Measurements from ENCODE around the gene SESTD1.

SESTD1 gene

DNA sequence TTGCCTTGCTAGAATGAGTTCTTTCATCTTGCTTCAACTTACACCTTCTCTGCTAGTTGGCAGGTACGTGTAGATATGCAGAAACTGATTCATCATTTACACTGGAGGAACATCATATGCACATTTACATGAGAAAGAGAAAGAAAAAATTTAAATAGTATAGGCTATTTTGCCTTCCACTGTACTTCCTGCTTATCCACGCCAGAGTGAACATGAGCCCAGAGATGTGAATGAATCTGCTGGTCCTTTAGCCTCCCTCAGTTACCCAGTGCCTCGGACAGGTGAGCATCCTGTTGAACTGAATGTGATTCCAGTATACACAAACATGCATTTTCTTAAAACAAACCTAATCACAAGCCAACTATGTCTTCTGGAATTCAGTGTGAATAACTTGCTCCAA lies 83.6 kb downstream of the SESTD1 start:
- no peak for DNase-seq

DNA sequence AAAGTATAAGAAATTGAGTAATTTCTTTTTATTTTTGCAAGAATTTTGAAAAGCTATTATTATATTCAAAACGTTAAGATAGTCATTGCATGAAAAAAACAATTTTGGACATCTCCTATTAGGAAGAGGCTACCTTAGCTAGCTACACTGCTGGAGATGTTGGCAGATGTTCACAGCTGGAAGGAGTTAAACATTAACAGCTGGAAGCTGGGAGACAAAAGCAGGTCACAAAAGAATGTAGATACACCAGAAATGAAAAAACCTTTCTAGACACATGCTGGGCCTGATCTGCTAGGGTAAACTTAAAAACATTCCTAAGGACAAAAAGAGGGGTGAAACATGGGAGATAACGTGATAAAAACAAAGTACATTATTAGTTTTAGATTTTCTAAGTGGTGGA lies 84.4 kb downstream of the SESTD1 start:
- DNase-seq = no peak

DNA sequence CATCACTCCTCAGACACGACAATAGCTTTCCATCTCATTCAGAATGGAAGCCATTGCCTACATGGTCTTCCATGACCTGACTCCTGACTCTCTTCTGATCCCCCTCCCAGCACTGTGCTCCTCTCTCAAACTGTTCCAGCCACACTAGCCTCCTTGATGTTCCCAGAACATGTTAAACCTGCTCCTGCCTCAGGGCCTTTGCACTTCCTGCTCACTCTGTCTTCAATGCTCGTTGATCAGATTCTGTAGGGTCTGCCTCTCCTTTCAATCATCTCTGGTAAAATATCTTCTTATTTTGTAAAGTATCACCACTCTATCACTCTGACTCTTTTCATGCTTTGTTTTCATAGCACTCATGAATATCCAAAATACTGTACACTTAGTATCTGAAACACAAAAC lies 84.9 kb downstream of the SESTD1 start:
- no peak for DNase-seq

DNA sequence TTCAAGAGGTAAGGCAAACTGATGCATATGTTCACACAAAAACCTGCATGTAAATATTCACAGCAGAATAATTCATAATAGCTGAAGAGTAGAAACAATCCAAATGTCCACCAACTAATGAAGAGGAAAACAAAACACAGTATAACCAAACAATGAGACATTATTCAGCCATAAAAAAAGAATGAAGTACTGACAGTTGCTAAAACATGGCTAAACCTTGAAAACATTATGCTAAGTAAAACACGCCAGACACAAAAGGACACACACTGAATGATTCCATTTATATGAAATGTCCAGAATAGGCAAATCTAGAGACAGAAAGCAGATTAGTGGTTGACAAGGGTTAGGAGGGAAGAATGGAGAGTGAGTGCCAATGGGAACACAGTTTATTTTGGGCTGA lies 86.9 kb downstream of the SESTD1 start:
- DNase-seq = no peak

DNA sequence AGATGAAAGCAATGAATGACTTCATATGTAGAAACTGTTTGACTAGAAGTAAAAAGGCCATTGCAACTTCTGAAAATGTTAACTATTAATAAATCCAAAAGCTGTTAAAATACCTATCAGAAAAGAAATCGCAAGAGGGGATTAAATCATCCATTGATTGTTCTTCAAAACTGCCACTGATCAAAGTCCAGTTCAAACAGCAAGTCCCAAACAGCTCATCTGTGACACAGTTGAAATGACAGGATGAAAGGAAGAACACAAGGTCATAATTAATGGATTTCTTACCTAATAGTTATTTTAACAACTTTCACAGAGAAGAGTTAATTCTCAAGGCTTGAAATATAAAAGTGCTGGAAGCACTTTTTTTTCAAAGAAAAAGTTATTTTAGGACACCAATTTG lies 90.4 kb downstream of the SESTD1 start:
- DNase-seq = no peak

DNA sequence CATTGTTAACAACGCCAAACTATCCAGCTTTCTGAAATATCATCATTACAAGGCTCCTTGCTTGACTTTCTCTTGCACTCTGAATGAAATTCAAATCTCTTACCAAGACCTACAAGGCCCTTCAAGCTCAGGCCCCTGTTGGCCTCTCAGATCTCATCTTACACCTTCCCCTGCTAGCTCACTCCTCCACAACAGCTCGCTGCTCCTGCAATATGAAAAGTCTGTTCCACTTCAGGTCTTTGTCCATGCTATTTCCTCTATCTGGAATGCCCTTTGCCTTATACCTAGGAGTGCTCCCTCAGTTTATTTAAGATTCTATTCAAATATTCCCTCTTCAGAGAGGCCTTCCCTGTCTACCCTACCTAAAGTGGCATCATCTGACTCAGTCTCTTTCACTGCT lies 91.7 kb downstream of the SESTD1 start:
- no peak for DNase-seq

DNA sequence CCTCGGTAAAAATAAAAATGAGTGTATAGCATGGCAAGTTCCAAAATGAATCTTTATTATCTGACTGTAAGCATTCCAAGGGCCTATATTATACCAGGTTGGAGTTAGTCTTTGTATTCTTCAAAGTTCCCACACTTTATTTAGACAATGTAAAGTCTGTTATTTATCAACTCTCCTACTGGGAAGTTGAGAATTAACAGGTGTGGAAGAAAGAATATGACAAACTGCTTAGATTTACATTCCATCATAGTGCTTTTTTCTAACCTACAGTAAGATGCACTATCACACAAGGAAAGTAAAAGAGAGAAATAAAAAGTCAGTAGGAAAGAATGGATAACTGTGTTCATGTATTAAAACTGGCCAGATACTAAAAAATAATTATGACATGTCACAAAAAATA lies 93.3 kb downstream of the SESTD1 start:
- no peak for DNase-seq

DNA sequence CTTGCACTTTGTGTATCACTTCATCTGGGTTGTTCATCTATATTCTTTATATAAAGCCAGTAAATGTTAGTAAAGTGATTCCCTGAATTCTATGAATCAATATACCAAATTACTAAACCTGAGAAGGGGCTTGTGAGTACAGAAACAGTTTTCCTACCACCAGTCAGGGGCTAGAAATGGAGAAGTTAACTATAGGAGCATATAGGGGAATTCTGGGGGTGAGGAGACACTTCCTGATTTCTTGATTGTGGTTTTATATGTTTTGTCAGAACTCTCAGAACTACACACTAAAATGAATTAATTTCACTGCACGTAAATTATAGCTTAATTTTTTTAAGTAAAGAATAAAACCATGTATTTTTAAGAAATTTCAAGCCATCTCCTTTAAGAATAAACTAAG lies 93.7 kb downstream of the SESTD1 start:
- no peak for DNase-seq

DNA sequence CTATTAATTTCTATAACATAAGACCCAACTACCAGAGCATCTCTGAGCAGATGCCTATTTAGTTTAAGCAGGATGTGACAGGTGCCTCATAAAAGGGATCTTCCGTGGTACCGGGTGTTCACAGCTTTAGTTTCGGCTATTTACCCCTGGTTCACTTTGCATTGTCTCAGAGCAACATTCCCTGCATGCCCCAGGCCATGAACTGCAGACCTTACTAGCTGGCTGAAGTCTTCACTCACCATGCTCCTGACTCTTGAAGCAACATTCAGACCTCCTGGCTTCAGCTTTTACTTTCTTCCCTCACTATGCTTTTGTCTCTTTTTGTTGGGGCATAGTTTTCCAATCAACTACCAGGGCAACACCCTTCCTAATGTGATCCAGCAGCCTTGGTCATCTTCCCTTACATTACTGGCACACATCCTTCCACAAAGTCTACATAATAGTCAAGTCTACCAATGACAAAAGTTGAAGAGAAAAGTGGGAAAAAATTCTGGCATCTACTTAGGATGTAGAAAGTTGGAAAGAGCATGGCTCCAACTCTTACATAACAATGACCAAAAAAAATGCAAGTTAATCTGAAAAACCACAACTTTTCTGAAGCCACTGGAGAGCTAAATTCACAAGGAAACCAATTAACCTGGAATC lies 99.2 kb downstream of the SESTD1 start:
- no peak for DNase-seq

DNA sequence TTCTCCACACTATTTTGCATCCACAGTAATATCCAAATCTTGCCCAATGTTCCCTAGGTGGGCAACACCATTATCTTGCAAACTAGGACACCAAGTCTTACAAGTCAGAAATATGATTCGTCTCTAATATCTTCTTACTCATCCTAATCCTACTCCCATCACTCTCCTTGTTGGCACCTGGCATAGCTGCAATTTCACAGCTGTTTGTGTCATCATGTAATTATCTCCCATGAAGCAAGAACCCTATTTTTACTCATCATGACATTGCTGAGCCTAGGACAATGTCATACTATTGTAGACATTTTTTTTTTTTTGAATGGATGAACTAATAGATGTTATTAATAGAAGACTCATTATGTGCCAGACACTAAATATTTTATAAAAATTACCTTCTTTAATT lies 123.4 kb downstream of the SESTD1 start:
- DNase-seq = no peak

DNA sequence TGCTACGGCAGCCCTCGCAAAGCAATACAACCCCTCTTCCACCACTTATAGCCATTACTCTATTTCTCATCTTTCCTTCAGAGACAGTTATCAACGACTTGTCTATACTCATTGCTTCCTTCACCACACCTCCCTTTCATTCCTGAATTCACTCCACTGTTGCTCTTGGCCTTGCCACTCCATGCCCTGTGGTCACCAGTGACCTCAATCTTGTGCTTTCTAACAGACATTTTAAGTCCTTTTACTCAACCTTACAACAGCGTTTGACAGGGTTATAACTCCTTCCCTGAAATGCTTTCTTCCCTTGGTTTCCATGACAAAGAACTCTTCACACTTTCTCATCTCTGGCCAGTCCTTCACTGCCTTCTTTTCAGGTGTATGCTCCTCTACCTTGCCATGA lies 124.1 kb downstream of the SESTD1 start:
- no peak for DNase-seq

DNA sequence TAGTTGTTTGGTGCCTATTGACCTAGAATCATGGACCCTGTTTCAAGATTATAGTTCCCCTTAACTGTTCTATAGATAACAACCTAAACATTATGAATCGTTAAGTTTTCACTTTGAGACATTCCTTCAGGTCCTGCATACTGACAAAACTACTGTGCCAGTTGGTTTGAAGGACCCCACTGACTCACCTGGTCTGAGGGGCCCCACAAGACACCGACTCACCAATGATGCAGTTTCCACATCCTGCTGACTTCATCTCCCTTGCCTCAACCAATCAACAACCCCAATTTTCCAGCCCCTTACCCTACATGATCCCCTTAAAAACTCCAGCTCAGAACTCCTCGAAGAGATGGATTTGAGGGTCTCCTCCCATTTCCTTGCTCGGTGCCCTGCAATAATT lies 125.1 kb downstream of the SESTD1 start:
- peak in 1 of 2 donors; percentile 5 for DNase-seq

DNA sequence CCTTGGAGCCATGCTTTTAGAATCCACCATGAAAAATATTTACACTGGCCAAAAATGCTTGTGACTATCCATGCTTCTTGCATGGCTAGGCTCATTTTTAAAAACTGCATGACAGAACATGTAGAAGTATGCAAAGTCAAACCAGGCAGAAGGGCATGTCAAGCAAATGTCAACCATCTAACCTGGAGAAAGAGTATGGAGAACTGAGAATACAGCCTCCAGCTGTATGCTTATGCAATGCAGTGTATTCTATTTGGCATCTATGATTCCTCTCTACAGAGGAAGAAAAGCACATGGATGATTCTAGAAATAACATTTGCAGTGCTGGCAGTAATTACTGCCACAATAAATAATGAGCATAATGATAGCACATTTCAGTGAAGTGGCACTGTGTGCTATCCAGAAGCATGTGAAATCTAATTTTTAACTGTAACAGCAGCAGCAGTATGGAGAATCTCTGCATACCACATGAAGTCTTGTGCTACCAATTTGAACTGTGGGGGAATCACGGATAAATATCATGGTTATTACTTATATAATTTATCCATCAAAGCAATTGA lies 127.4 kb downstream of the SESTD1 start:
- DNase-seq = no peak

DNA sequence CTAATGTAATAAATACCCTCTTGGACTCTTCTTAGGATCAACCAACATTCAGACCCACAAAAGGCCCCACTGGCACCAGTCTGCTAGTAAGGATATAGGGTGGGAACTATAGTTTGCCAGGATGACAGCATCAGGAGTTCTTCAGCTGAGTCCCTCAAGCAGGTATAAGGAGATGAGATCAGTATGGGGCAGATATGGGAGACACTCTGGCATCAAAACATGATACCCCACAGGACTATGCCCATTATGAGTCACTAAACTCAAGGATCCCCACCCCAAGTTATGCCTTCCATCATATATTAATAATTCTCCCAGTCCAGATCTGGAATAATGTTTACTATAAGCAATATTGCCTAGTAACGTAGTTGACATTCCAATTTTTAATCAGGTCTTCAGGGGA lies 131.6 kb downstream of the SESTD1 start:
- DNase-seq = no peak

DNA sequence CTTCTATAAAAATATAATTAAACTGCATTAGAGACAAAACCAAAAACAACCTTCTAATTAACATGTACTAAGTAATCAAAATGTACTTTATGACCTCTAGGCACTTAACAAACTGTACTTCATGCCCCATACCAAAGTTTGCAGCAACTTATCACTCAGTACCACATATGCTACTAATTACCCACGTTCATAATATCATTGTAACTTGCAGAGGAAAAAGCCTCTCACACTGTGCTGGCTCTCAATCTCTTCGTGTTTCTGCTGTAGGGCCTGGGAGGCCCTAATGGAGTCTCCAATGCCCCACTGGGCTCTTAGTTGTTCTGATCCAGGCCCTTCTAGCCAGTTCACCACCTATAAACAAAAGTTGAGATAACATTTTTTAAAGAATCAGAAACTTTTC lies 132.6 kb downstream of the SESTD1 start:
- DNase-seq = no peak

DNA sequence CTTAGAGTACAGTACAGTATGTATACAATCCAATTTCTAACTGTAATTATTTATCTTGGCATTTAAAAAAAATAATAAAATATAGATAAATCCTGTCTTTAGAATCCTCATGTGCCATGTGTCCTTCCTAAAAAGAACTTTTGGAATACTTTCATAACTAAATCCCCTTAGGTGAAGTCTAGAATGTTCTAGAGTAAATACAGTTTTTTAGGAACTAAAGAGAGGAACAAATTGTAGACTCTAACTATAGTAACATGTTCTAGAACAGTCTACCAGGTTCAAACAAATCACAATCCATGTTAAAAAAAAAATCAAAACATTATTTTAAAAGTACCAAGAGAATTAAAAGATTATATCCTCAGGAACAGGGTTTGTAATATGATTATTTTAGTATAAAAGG lies 134.1 kb downstream of the SESTD1 start:
- DNase-seq = no peak

DNA sequence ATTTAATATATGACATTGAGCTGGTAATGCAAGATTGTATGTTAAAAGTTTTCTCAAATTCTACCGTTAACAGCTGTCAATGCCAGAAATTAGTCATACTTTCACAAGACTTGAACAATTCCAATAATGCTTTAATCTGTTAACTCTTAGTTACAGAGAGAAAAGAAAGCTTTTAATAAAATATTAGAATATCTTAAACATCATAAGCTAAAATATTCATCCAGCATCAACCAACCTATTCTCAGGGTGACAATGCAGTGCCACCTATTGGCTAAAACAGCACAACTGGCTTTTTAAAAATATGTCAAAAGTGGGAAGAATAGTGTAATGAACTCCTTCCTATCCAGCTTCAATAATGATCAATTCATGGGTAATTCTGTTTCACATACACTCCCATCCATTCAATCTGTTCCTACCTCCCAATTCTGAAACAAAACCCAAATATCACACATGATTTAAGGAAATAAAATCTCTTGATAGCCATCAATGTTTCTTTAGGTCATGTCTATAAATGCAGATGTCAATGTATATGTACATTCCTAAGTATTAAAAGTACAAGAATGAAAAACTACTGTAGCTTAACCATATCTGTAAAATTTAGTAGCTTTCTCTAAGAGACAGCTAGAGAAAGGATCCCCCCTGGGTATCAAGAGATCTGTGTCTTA lies 134.9 kb downstream of the SESTD1 start:
- DNase-seq = no peak

DNA sequence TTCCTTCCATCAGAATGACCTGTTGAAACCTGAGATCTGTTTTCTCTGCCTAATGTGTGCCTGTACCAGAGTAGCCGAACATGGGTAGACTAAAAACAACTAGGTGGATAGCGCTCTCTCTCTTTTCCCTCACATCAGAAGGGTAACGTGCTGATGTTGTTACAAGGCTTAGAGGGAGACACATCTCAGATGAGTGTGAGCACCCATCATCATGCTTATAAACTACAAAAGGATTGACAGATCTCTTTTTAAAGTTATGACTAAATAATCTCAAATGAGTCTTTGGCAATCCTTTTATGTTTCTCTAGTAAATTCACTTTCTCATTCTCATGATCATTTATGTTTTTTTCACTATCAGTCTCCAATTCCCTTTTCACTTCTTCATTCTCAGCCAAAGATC lies 139.2 kb downstream of the SESTD1 start:
- DNase-seq = no peak

DNA sequence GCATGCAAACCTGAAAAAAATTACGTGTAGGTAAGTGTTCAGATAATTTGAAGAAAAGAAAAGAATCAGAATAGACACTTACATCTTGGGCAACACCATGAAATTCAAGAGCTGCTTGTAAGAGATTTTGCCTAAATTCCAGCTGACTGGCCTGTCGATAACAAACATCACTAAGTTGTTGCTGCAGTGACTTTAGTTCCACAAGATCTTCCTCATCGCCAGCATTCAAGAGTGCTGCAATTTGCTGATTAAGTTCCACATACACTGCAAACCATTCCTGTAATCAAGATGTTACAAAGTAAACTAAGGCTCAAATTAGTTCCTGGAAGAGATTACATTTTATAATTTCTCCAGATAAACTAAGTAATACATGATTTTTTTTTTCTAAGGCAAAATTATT lies 140.3 kb downstream of the SESTD1 start:
- no peak for DNase-seq

DNA sequence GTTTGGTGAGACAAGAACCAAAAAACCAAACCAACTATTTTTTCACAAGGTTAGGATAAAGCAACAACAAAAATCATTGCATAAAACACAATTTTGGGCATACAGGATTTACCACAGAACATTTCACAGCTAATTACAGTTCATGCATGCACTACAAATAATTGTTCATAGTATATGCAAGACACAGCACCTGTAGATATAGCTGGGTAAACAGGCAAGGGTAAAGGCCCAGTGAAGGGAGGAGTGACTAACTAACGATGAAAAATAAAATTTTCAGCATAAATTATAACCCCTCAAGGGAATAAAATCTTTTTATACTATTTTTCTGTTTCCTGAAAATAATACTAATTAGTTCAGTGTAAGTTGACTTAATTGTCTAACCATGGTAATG lies 141.4 kb downstream of the SESTD1 start:
- no peak for DNase-seq

DNA sequence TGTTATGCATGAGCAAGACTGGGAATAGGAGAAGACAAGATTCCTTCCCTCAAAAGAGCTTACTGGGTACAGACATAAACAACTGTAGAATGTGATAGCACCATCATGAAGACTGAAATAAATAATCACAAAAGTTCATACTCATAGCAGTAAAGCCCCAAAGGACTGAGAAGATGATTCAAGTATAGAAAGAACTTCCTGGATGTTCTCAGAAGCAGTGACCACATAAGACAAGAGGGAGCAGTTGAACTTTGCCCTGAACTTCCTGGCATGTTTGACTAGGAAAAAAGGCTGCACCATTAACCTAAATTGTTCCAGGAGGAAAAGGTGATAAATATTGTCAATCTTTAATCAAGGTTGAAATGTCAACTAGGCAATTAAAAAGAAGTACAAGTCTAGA lies 156.9 kb downstream of the SESTD1 start:
- no peak for DNase-seq

DNA sequence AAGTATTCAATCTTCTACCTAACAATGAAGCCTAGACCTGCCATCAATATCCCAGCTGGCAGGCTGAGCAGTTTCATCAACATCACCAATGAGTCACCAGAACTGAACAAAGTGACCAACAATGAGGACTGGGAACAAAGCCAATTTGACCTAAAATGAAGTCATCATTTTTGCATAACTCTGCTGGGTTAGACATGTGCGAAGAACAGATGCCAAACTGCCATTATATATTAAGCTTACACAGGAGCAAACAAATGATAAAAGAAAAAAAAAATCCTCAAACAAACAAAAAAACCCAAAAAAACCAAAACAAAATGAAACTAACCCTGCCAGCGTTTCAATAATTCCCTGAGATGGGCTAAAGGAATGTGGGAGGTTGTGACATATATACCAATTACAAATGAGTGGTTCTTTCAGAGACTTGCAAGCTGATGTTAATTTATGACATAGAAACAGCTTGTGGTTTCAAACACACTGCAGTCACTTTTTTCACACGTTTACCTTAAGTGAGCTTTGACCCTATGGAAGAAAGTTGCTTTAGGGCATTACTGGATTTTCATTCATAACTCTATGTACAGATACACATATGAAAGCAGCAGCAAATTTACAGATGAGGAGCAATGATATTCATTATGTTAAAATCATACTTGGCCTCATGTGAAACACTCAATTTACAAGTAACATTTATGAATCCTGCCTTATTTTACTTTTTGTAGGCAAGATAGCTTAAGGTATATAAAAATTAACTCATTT lies 157.8 kb downstream of the SESTD1 start:
- DNase-seq = no peak

DNA sequence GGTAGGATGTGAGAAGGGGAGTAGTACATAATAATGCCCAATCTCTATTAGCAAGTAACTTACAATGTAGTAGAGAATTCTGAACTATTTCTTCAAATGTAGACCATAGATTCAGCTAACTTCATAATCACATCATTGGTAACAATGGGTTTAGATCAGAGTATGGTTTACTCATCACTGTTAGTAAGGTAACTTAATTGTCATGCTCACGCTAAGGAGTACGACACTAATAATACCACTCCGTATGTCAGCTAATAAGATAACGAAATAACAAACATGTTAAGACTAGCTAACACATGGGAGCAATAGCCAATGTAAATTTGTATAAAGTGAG lies 158.3 kb downstream of the SESTD1 start:
- DNase-seq = no peak

DNA sequence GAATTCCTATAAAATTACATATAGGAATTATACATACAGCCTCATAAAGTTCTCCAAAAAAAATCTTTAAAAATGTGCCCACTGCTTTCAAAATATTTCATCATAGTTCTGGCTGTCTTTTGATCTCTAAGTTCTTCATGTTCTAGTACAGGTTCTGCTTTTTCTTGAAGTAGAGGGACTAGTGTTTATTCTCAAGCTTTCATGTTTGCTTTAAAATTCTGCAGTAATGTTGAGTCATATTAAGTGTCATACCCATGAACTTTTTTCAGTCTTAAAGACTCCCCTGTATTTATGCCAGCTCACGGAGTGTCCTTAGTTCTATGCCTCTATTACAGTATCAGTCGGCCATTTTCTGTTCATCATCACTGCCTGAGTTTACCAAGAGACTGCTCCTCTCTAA lies 159.9 kb downstream of the SESTD1 start:
- DNase-seq = no peak

All from stimulated activated CD4-positive, alpha-beta T cell treated with anti-CD3 and anti-CD28 coated beads, Interleukin-2, amount 100 ng/mL, for 48 hours (primary cell).